Esophagus (tissue), 2 donors: ENCODE results near the gene NCF2. TPM values are rescaled to one million over a fixed set of nuclear protein-coding genes. Genes with fewer than 3 reads are reported as not detected.

ENCODE experiments used
- H3K27ac ChIP-seq, 2 donors: one replicate each; pipeline ENCODE4 v1.5.1; 2013; ENCODE audit warnings: low read depth in 2 of 2, mild to moderate bottlenecking in 2 of 2, inconsistent platforms in 1 of 2, low read length in 1 of 2, moderate library complexity in 1 of 2
- H3K27me3 ChIP-seq, 2 donors: one replicate each; pipeline ENCODE4 v1.6.1; 2013; ENCODE audit warnings: low read length in 2 of 2, control low read depth in 1 of 2, mild to moderate bottlenecking in 1 of 2; ENCODE audit not compliant: insufficient read depth in 2 of 2, control insufficient read depth in 1 of 2
- H3K36me3 ChIP-seq, 2 donors: one replicate each; pipeline ENCODE4 v1.6.1; 2013; ENCODE audit warnings: low read length in 1 of 2; ENCODE audit not compliant: control insufficient read depth in 2 of 2, insufficient read depth in 2 of 2
- H3K4me1 ChIP-seq, 2 donors: one replicate each; pipeline ENCODE4 v1.6.1; 2013; ENCODE audit warnings: low read length in 1 of 2; ENCODE audit not compliant: control insufficient read depth in 2 of 2, insufficient read depth in 2 of 2
- H3K4me3 ChIP-seq, 2 donors: one replicate each; pipeline ENCODE4 v1.5.1; 2013; ENCODE audit warnings: low read length in 2 of 2, mild to moderate bottlenecking in 2 of 2, low read depth in 1 of 2, moderate library complexity in 1 of 2
- H3K9me3 ChIP-seq, 2 donors: one replicate each; pipeline ENCODE4 v1.6.1; 2013; ENCODE audit warnings: mild to moderate bottlenecking in 2 of 2, low read depth in 1 of 2, low read length in 1 of 2, moderate library complexity in 1 of 2; ENCODE audit not compliant: control insufficient read depth in 2 of 2, insufficient read depth in 1 of 2
- WGBS, 2 donors: extraction: QIAGEN DNeasy Blood & Tissue Kit; methylation state at CpG; one replicate each; pipeline ENCODE4 v1.1.7; 2013; 5-methylcytosine and 5-hydroxymethylcytosine counted together
- polyA plus RNA-seq, 2 donors: library from polyadenylated mRNA; stranded (reverse); fragments of 200-250 nt; gene quantifications; one replicate each; pipeline ENCODE4 v1.2.3, GENCODE V29; 2013
- donor health status: healthy with polysubstance abuse.
- donor health status: Bipolar disorder and iron deficiency.

Gene NCF2
- polyA plus RNA-seq, 2 donors, result 3.4 to 3.9 TPM

DNA sequence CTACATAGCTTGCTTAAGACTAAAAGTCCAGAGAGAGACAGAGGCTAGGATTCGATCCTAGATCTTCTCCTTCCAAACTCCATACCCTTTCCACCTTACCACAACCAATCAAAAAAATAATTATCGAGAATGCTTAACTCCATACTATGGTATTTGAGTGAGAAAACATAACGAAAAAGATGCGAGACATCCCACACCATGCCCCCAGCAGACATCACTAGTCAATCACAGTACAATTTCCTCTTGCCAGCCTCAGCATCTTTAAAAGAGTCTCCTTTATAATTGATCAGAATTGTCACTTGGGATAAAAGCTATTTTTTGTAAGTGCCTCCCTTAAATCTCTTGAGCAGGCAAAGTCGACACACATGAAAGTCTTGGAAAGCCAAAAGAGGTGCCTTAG is 875 bp downstream of the NCF2 start:
- WGBS, 2 donors, result 88 to 90% methylated on average over 5 of the region's 5 CpGs
- no peaks in the 10 kb centered on the region for H3K27me3 ChIP-seq
- peak overlapping the region in 1 of 2 donors; percentile 57 for H3K27ac ChIP-seq
- H3K4me1 ChIP-seq, result peaks cover 3 to 11% of the 10 kb centered on the region in 2 donors
- no peaks in the 10 kb centered on the region for H3K9me3 ChIP-seq
- no peaks in the 10 kb centered on the region for H3K36me3 ChIP-seq
- no peak overlapping the region for H3K4me3 ChIP-seq

DNA sequence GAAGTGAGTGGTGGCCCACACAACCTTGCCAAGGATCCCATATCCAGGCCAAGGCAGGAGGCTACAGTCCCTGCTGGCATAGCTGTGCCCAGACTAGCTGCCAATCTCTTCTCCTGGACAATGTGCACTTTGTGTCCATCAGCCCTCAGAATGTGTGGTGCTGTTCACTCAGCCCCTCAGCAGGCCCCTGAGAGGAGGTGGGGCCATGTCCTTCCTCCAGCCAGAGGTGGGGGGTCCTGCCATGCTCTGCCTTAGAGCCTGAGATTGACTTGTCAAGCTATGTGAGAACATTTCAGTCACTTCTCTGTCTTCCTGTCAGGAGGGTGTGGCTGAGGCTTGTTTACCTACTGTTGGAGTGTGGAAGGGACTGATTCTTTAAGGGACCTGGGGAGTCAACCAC is 1.4 kb downstream of the NCF2 start:
- H3K9me3 ChIP-seq, result no peaks in the 10 kb centered on the region
- H3K4me1 ChIP-seq, result peaks cover 3 to 11% of the 10 kb centered on the region in 2 donors
- H3K27me3 ChIP-seq, result no peaks in the 10 kb centered on the region
- H3K27ac ChIP-seq, result peak overlapping the region; percentile 49 to 83
- peak overlapping the region in 1 of 2 donors; percentile 6 for H3K4me3 ChIP-seq
- no peaks in the 10 kb centered on the region for H3K36me3 ChIP-seq

DNA sequence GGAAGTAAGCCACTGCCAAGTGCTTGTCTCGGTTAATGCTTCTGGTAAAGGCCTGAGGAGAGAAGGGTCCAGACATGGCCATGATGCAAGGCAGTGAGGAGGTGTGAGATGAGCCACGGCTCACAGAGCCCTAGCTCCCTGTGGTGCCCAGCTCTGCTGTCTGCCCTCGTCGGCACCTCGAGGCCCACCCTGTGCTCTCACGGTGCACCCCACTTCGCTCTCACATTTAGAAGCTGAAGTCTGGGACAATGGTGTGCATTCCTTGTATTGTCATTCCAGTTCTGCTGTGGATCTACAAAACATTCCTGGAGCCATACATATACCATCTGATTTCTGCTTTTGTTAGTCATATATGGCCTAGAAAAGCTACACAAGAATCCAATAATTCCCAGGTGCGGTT is 3.3 kb downstream of the NCF2 start:
- 88 to 97% methylated on average over 8 of the region's 8 CpGs for WGBS, 2 donors
- no peaks in the 10 kb centered on the region for H3K27me3 ChIP-seq
- no peaks in the 10 kb centered on the region for H3K36me3 ChIP-seq
- H3K27ac ChIP-seq, result no peak overlapping the region
- no peaks in the 10 kb centered on the region for H3K9me3 ChIP-seq
- H3K4me1 ChIP-seq, result peaks cover 3 to 8% of the 10 kb centered on the region in 2 donors
- no peak overlapping the region for H3K4me3 ChIP-seq

DNA sequence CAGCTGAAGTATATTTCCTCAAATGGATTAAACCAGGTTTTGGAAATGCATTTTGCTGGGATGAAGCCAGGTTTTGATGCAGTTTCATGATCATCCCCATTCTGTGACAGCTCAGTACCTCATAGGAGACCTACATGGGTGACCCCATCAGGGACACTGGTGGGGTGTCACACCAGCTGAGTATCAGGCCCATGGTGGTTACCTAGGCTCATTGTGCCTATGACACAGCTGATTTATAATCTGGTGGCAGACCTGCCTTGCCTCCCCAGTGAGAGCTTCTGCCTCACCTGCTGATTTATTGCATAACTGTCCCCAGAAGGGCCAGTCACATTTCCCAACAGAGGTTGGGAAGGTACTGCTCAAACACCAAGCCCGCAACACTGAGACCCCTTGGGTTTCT is 3.8 kb downstream of the NCF2 start:
- H3K36me3 ChIP-seq, result no peaks in the 10 kb centered on the region
- WGBS, 2 donors, result 99 to 100% methylated on average over 1 of the region's 1 CpG

DNA sequence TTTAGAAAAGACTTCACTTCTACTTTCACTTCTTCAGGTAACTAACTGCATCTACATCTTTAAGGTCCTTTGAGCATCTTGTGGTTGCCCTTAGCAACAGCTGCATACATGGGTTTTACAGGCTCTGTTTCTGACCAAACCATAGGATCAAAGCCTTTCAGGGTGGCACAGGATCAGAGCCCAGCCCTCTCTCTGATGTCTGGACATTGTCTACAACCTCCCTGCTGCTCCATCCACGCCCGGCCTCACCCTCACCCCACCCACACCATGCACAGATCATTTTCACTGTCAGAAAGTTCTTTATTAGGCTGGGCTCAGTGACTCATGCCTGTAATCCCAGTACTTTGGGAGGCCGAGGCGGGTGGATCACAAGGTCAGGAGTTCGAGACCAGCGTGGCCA is 5.2 kb downstream of the NCF2 start:
- Histone ChIP-seq H3K27me3 (no peaks in the 10 kb centered on the region), H3K27ac (no peak overlapping the region), H3K4me3 (no peak overlapping the region), H3K9me3 (no peaks in the 10 kb centered on the region), H3K36me3 (no peaks in the 10 kb centered on the region), H3K4me1 (peaks cover 3 to 5% of the 10 kb centered on the region in 2 donors)
- WGBS, 2 donors, result 60 to 63% methylated on average over 6 of the region's 6 CpGs

More for the DNA sequence above, 3.8 kb downstream of the NCF2 start:
- Histone ChIP-seq H3K4me3 (no peak overlapping the region), H3K4me1 (peaks cover 3 to 8% of the 10 kb centered on the region in 2 donors), H3K27me3 (no peaks in the 10 kb centered on the region), H3K9me3 (no peaks in the 10 kb centered on the region), H3K27ac (no peak overlapping the region)

DNA sequence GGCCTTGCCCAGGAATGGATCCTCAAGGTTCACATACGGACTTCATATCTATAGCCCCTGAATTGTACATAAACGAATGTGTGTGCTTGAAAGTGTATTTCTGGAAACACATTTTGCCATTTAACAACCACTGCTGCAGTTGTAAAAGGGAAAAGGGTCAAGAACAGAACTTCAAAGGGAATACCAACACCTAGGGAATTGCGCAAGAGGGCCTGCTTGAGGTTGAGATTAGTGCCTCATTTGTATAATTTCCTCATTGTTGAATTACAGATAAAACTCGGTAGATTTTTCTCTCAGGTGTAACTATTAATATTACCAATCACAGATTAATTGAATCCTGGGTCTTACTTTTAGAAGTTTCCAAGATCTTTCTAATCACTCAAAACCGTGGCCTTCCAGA is 6.1 kb downstream of the NCF2 start:
- H3K27ac ChIP-seq, result no peak overlapping the region

DNA sequence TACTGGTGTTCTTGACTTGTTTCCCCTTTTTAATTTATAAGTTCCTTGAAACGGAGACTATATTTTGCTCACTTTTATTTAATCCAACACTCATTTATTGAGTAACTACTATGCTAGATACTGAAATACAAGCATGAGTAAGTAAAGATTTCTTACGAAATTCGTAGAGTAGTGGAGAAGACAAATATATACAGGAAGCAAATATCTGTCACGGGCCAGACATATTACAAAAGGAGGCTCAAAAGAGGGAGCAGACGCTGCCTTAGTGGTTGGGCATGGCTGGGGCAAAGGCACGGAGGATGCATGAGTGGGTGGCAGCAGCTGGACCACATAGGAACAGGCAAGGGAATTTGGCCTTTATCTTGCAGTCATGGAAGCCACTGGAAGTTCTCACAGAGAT is 6.8 kb downstream of the NCF2 start:
- Histone ChIP-seq H3K4me1 (no peaks in the 10 kb centered on the region), H3K36me3 (no peaks in the 10 kb centered on the region), H3K4me3 (no peak overlapping the region), H3K9me3 (no peaks in the 10 kb centered on the region), H3K27me3 (no peaks in the 10 kb centered on the region), H3K27ac (no peak overlapping the region)
- WGBS, 2 donors, result 78 to 81% methylated on average over 6 of the region's 6 CpGs

More for the DNA sequence above, 6.1 kb downstream of the NCF2 start:
- Histone ChIP-seq H3K27me3 (no peaks in the 10 kb centered on the region), H3K4me3 (no peak overlapping the region), H3K9me3 (no peaks in the 10 kb centered on the region), H3K4me1 (peaks cover 3 to 4% of the 10 kb centered on the region in 2 donors), H3K36me3 (no peaks in the 10 kb centered on the region)
- 68 to 70% methylated on average over 5 of the region's 5 CpGs for WGBS, 2 donors

DNA sequence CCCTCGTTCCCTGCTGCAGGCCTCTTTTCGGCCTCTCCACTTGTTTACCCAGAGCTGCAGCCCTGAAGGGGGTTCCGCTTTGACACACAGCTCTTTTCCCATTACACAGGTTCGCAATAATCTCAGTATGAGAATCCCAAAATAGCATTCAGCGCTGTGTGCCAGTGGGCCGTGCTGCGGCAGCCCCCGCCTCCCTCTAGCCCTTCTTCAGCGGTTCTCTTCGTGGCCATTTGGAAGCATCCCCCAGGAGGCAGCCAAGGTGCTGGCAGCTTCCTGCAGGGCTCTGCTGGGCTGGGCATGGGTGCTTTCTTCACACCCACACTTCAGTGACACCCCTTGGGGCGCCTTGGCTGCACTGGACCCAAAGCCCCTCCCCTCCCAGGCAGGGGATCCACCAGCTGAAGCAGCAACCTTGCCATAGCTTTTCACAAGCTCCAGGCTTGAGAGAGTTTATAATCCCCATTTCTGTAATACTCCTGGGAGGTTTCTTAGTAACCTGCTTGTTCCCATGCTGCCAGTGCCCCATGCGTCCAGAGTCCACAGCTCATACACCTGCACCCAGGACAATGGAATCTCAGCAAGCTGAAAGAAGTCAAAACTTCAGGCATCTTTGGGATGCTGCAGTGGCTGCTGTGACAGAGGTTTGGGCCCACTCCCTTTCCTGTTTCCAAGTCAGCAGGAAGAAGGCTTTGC is 8.1 kb downstream of the NCF2 start:
- Histone ChIP-seq H3K27ac (no peak overlapping the region), H3K9me3 (no peaks in the 10 kb centered on the region), H3K4me1 (no peaks in the 10 kb centered on the region), H3K4me3 (no peak overlapping the region), H3K27me3 (no peaks in the 10 kb centered on the region), H3K36me3 (no peaks in the 10 kb centered on the region)
- 81 to 87% methylated on average over 12 of the region's 12 CpGs for WGBS, 2 donors

DNA sequence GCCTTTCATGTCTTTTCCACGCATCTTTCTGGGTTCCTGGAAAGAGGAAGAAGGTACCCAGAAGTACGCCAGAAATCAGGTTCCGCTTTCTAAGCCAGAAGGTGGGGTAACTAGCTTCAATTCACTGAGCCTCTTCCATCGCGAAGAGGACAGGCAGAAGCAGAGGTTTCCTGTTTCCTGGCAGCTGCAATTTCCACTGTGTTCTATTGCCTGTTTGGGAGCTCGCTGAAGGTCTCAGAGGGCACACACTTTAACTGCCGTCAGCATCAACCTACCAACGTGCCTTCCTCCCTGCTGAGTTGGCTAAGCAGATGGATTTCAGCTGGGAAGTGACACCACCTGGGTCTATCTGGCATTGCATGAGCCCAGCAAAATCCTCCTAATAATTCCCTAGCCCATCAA is 10.0 kb downstream of the NCF2 start:
- no peak overlapping the region for H3K4me3 ChIP-seq
- no peaks in the 10 kb centered on the region for H3K27me3 ChIP-seq
- no peaks in the 10 kb centered on the region for H3K36me3 ChIP-seq
- no peaks in the 10 kb centered on the region for H3K9me3 ChIP-seq
- WGBS, 2 donors, result 48 to 59% methylated on average over 8 of the region's 8 CpGs
- H3K4me1 ChIP-seq, result peaks cover 0 to 2% of the 10 kb centered on the region in 2 donors
- no peak overlapping the region for H3K27ac ChIP-seq

DNA sequence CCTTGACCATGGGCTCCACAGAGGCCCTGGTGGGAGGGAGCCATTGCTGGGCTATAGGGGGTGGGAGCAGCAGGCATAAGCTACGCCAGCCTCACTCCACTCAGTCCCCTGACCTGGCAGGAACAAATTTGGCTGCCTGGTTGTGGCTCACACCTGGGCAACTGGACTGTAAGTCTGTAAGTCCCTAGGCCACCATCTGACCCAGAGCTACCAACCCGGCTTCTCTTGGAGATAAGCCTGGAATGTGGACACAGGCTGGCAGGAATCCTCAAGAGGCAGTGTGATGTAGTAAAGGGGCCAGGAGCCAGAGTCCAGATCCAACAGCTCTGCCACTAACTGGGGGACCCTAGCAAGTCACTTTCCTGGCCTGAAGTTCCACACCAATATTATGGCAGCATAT is 11.4 kb downstream of the NCF2 start:
- no peak overlapping the region for H3K27ac ChIP-seq
- no peaks in the 10 kb centered on the region for H3K27me3 ChIP-seq
- H3K36me3 ChIP-seq, result no peaks in the 10 kb centered on the region
- no peak overlapping the region for H3K4me3 ChIP-seq
- 76 to 91% methylated on average over 2 of the region's 2 CpGs for WGBS, 2 donors
- no peaks in the 10 kb centered on the region for H3K9me3 ChIP-seq
- peaks cover 0 to 2% of the 10 kb centered on the region in 2 donors for H3K4me1 ChIP-seq
